HG02642 (cell line): ENCODE measurements around the gene ELMO3.

Experiments used
- ATAC-seq: cut with Tn5 transposase; IDR thresholded peaks from one replicate; pipeline ENCODE4 v1.9.1; 2021; ENCODE audit warnings: mild to moderate bottlenecking; ENCODE audit not compliant: unreplicated experiment, poor library complexity

ELMO3 gene

DNA sequence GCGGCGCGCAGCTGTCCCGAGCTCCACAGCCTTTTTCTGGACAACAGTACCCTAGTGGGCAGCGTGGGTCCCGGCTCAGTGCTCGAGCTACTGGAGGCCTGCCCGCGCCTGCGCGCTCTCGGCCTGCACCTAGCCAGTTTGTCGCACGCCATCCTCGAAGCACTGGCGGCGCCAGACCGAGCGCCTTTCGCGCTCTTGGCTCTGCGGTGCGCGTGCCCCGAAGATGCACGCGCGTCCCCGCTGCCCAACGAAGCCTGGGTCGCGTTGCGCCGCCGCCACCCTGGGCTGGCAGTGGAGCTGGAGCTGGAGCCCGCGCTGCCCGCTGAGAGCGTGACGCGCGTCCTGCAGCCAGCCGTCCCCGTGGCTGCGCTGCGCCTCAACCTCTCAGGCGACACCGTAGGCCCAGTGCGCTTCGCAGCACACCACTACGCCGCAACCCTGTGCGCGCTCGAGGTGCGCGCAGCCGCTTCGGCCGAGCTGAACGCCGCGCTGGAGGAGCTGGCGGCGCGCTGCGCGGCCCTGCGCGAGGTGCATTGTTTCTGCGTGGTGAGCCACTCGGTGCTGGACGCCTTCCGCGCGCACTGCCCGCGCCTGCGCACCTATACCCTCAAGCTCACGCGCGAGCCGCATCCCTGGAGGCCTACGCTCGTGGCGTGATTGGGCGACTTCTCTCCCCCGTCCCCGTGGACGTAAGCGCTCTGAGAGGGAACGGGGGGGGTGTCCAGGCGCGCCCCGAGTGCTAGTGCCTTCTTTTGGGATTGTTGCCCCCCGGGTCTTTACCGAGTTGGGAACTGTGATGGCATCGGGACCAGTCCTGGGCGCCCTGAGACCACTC is 35.5 kb upstream of the ELMO3 start:
- no peak for ATAC-seq

DNA sequence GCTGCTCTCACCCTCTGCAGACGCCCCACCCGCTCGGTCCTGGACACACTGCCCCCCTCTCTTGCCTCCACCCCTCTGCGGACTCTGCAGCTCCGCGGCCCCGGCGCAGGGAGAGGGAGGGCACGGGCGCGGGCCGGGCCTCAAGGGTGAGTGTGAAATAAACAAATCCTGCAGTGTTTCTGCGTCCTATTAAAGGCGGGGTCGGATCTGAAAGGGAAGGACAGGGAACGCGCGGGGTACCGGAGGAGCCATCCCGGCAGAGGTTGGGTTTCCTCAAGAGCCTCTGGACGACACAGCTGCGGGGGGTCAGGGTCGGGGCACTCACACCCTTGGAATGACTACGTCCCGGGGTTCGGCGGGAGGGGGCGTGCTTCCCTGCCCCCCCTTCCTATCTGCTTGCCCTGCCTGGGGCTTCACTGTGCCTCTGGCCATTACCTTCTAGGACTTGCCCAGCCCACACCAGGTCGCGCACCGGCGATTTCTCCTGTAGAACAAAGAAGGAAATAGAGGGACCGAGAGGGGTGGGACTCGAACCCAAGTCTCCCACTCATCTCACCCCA is 34.9 kb upstream of the ELMO3 start:
- no peak for ATAC-seq

DNA sequence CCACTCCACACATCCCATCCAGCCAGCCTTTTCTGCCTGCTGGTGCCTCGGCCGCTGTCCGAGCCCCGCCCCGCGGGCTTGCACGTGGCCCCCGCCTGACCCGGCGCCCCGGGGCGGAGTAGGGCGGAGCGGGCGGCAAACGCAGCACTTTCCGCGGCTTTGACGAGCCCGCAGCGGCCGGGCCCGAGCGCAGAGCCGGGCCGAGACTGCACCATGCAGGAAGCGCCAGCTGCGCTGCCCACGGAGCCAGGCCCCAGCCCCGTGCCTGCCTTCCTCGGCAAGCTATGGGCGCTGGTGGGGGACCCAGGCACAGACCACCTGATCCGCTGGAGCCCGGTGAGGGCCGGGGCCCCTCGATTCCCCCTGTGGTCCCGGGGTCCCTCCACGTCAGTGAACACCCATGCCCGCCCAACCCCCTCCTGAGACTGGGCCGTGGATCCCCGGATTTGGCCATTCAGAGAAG is 34.3 kb upstream of the ELMO3 start, which contains the start of gene HSF4:
TSS of gene HSF4 (plus strand) at position 147 of the 463 bp plus-strand sequence. CDS start at position 214, 67 bp downstream.
- no peak for ATAC-seq

DNA sequence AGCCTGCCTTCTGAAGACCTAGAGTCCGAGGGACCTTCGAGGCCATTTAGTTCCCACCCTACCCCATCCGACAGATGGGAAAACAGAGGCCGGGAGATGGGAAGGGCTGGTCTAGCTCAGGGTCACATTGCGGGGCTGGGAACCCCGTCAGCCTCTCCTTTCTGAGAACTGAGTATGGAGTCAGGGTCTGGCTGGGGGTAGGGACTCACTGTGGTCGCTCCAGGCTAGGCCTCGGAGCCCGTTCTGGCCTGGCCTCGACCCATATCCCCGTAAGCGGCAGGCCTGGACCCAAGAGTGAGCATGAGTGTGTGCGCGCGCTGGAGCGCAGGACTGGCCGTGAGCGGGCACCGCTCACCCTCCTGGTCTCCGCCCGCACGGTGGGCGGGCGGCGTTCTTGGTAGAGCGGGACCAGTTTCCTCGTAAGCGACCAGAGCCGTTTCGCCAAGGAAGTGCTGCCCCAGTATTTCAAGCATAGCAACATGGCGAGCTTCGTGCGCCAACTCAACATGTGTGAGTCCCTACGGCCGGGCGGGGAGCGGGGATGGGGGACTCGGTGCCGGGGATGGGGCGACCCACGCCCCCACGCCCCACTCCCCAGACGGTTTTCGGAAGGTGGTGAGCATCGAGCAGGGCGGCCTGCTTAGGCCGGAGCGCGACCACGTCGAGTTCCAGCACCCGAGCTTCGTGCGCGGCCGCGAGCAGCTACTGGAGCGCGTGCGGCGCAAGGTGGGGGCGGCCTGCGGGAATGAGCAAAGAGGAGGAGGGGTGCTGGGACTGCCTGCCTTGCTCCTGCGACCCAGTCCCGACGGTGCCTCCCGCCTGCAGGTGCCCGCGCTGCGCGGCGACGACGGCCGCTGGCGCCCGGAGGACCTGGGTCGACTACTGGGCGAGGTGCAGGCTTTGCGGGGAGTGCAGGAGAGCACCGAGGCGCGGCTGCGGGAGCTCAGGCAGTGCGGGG is 33.5 kb upstream of the ELMO3 start:
- no peak for ATAC-seq

DNA sequence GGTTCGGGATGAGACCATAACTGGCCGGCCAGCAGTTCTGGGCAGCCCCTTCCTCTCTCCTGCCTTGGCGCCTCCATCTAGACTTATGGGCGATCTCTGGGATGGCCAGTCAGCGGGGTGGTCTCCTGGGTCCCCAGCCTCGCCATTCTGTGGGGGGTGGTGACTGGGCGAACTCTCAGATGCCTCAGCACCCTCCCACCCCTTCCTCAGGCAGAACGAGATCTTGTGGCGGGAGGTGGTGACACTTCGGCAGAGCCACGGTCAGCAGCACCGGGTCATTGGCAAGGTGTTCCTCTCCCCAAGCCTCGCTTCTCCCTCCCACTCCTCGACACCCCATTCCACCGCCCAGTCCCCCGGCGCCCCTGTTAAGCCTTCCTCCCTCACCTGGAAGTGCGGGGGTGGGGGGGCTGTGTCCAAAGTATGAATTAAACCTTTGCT is 32.8 kb upstream of the ELMO3 start:
- no peak for ATAC-seq

DNA sequence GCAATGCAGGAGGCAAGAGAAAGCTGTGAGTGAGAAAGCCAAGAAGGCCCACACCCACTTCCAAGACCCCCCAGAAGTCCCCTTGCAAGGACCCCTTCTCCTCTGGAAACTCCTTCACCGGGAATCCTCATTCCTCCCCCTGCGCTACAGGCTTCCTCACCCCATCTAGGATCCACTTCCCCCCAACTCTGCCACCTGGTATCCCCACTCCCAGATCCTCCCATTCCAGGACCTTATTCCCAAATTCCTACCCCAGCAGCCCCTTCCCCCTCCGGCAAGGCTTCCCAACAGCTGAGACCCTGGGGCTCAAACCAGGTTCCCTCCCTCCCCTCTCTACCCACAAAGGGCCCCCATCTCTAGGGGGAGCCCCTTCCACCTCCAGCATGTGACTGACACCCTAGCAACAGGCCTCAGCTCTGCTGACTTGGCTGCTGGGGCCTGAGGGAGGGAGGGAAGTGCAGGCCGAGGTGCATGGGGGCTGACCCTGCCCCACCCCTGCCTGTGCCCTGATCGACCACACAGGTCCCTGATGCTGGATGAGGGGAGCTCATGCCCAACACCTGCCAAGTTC is 32.2 kb upstream of the ELMO3 start:
- ATAC-seq = no peak

DNA sequence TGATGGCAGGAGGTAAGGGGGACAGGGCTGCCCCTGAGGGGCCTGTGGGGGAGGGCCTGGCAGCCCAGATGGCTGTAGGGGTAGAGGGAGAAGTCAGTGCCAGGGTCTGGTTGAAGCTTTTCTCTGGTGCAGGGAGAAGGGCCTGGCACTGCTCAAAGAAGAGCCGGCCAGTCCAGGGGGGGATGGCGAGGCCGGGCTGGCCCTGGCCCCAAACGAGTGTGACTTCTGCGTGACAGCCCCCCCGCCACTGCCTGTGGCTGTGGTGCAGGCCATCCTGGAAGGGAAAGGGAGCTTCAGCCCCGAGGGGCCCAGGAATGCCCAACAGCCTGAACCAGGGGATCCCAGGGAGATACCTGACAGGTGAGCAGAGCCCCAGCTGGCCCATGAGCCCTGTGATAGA is 31.3 kb upstream of the ELMO3 start:
- no peak for ATAC-seq

DNA sequence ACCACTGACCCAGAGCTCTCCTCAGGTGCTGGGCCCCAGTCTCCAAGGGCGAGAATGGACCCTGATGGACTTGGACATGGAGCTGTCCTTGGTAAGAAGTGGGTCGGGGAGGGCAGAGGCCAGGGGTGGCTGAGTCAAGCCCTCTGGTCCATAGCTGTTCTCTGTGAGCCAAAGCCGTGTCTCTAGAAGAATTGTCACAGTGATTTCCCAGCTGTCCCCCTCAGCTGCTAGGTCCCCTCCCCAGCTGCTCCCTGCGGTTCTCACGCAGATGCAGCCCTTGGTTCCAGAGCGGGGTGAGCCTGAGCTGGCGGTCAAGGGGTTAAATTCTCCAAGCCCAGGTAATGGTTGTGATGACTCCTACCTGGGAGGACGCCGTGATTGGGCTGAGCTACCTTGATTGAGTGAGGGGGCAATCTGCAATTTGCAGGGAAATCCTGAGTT is 29.9 kb upstream of the ELMO3 start:
- no peak for ATAC-seq

DNA sequence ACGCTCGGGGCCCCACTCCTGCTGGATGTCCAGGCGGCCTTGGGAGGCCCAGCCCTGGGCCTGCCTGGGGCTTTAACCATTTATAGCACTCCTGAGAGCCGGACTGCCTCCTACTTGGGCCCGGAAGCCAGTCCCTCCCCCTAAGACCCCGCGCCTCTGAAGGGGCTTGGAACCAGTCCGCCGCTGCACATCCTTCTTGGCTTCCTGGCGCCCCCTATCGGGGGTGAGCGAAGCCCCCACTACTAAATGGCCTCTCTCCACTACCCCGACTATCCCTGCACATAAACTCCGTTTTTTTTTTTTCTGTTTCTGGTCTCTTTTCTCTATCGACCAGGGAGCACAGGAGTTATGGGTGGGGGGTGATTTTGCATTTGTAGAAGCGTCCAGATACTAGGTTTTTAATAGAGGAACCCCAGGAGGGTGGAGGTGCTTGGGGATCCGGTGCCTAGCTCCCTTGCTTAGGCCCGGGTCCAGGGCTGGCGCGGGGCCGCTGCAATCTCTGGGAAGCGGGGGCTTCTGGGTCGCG is 29.2 kb upstream of the ELMO3 start:
- no peak for ATAC-seq

DNA sequence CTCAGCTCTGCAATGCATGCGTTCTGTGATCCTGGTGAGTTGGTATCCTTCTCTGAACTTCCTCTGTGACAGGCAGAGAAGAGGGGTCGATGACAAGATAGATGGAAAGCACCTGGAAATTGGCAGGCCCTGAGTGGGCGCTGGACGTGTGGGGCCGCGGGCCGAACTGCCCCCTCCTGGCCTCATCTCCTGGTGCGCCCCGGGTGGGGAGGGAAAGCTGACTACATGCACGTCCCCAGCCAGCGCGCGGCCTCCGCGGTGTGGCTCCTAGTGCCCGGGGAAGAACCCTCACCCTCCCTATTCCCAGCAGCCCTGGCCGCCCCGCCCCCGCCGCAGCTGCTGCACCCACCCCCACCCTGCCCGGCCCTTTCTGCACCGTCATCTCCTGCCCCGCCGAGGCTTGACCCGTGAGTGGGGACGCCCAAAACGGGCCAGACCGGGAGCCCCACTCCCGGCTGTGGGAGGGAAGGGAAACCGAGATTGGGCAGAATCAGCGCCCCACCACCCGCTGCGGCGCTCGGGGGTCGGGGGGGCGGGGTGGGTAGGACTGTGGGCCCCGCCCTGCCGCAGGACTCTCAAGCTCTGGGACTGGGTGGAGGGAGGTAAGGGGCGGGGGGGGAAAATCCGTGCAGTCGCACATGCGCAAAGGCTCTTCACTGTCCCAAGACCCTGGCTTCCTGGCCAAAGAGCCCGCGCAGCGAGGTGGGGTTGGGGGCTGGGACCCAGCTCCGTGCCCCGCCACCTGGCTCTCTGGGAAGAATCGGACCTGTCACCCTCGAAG is 28.6 kb upstream of the ELMO3 start, which contains the start of gene NOL3:
TSS of gene NOL3 (plus strand) at position 371 of the 781 bp plus-strand sequence.
- peak; percentile 55 for ATAC-seq

DNA sequence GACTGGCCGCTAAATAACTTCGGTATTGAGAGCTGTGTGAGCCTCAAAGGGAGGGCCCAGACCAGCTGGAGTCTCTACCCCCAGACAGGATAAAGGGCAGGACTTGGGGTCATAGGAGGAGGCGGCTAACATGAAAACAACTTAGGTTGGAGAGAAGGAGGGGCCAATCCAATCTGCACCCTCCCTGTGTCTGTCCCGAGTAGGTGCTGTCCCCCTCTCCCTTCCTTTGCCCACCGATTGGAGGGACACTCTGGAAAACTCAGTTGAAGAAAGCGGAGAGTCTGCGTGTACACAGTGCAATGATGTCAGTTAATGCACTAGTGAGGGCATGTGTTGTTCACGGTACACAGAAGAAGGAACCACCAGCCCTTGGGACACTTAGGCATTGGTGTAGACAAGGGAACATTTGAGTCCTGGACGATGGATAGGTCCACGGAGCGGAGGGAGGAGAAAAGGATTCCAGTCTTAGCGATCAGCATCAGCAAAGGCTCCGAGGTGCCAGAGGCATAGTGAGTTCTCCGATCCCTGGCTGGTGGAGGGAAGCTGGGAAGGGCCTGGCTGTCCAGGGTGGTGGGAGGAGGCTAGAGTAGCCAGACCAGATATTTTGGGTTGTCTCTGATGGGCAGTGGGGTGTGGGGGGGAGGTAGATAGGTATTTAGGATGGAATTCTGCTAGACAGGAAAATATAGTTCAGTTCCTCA is 27.8 kb upstream of the ELMO3 start:
- ATAC-seq = no peak

DNA sequence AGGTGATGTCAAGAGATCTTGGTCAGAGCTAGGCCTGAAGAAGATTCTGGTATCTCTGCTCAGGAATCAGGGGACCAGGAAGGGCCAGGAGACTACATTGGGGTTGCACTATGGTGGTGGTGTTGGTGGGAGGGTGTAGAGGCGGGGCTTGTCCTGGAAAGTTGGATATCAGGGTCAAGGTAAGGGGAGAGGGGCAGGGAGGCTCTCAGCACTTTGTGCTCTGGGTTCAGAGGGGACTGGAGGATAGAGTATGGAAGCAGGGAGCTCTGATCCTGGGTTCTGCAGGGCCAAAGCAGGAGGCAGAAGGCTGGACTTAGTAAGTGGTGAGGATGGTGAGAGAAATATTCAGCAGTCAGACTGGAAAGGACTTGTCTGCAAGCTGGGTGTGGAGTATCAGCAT is 25.6 kb upstream of the ELMO3 start:
- no peak for ATAC-seq

DNA sequence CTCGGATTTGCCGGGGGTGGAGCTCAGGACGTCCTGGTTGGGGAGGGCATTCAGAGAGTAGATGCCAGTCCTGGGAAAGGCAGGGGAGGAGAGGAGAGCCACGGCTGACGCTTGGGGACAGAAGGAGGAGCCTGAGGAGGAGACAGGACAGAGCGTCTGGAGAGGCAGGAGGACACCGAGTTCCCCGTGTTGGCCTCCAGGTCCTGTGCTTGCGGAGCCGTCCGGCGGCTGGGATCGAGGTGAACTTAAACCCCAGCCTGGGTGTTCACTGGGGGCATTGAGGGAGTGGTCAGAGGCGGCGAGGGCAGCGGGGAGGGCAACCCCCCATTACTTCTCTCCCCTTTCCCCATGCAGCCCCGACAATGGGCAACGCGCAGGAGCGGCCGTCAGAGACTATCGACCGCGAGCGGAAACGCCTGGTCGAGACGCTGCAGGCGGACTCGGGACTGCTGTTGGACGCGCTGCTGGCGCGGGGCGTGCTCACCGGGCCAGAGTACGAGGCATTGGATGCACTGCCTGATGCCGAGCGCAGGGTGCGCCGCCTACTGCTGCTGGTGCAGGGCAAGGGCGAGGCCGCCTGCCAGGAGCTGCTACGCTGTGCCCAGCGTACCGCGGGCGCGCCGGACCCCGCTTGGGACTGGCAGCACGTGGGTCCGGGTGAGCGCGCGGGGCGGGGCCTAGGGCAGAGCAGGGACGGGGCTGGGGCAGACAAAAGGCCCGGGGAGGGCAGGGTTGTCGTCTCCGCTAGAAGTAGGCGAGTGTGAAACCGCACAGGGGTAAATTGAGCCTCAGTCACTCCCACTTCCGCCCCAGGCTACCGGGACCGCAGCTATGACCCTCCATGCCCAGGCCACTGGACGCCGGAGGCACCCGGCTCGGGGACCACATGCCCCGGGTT is 24.9 kb upstream of the ELMO3 start:
- peak; percentile 35 for ATAC-seq

DNA sequence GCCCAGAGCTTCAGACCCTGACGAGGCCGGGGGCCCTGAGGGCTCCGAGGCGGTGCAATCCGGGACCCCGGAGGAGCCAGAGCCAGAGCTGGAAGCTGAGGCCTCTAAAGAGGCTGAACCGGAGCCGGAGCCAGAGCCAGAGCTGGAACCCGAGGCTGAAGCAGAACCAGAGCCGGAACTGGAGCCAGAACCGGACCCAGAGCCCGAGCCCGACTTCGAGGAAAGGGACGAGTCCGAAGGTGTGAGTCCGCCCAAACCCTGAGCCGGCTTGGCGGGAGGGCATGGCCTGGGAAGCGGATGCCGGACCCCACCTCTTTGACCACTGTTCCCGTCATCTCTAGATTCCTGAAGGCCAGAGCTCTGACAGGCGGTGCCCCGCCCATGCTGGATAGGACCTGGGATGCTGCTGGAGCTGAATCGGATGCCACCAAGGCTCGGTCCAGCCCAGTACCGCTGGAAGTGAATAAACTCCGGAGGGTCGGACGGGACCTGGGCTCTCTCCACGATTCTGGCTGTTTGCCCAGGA is 24.2 kb upstream of the ELMO3 start:
- no peak for ATAC-seq

DNA sequence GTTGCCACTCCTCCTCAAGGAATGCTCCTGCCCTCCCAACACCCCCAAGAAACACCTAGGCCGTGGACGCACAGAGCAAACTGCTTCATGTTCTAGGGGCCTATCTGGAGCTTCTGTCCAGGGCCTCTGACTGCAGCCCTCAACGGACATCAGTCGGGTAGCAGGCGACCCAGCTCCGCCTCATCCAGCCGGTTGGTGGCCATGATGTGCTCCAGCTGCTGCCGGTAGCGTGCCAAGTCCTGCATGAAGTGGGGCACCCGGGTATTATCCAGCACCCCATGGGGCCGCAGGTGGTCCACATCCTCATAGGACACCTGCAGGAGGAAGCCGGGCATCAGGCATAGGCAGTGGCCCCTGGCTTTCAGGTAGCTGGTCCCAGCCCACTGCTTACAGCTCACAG is 22.3 kb upstream of the ELMO3 start:
- no peak for ATAC-seq

DNA sequence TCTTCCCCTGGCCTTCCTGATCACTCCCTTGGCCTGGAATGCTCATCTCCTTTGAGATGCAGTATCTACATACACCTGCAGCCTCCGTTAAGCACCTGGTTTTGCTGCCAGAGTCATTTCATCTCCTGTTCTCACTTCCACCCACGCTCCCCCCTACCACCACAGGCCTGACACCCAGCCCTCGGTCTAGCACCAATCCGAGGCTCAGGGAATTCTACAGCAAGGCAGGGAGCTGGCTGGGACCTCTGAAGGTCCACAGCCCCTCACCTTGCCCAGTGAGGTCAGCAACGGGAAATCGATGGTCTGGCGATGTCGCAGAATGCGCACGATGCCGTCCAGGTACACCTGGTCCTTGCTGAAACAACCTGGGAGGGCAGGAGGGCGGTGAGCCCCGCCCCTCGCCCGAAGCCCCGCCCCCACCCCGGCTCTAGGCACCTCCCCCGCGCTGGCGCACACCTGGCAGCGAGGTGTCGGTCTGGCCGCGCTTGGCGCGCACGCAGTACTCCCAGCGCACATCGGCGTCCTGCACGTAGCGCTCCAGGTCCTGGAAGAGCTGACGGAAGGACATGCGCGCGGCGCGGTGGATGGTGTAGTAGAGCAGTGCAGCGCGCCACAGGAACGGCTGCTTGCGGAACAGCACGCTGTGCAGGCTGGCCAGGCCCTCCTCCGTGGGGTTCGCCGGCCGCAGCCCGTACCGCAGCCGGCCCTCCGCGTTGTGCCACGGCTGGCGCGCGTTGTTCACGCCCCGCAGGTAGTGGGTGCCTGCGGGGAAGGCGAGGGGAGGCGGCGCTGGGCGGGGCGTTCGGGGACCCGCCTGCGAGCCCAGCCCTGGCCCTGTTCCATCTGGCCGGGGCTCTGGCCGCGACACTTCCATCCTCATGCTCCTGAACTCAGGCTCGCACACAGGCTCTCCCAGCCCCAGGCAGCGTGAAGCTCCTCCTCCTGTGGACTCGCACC is 20.9 kb upstream of the ELMO3 start:
- no peak for ATAC-seq
